Fibroblast of skin of left quadriceps (primary cell): ENCODE results near the gene KIF21A.
"Not testable (repeated sequence)": the region's sequence is repeated elsewhere in the genome, so short reads cannot be mapped to it uniquely, and the experiment has no call there.

Source experiments
- DNase-seq, 2 experiments: peaks; one replicate each; pipeline ENCODE4 v3.0.0-alpha.2; 2013; ENCODE audit warnings: low read depth in 2 of 2

The KIF21A gene

DNA sequence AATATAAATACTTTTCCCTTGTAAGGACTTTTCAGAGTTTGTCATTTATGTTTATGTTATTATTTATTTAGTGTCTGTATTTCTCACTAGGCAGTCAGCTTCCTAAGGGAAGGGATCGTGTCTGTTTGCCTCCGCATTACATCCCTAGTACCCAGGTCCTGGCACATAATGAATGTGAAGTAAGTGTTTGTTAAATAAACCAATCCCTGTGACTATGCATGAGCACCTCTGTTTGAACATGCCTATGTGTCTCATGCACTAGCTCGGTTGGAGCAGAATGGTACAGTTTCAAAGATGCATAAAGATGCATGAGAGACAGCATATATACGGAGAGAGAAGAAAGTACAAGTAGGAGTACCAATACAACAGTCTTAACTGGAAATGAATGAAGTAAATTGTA, 99.3 kb downstream of the KIF21A start:
- no peak for DNase-seq

DNA sequence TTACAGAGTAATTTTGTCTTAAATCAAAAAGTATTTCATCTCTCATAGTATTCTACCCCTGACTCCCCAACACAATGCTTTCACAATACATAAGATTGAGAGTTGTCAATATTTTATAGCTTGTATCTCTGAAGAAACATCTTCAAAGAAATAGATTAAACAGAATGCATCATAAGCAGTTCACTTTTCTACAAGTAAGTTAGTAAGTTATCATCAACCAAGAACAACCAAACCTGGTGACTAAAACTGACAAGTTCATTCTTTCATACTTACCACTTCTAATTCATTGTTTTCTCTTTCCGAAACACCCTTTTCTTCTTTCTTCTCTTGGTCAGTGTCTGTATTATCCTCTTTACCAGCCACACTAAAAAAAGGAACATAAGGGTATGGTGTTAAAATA, 101.2 kb downstream of the KIF21A start:
- DNase-seq, result no peak

DNA sequence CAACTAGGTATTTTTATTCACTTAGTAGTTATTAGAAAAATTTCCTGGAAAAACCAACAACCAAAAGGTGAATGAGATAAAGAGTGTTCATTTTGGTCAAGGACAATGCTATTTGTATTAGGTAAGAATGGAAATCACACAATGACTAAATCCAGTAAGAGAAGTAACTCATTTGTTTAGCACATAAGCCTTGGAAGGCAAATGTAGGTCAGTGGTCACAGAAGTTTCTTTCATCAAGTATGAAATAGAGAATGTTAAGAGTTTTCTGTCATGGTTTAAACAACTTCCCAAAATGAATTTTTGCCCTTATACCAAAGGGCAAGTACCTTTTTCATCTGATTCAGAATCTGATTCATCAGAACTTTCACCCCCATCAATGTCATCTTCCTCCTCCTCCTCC, 101.7 kb downstream of the KIF21A start:
- DNase-seq, result no peak

DNA sequence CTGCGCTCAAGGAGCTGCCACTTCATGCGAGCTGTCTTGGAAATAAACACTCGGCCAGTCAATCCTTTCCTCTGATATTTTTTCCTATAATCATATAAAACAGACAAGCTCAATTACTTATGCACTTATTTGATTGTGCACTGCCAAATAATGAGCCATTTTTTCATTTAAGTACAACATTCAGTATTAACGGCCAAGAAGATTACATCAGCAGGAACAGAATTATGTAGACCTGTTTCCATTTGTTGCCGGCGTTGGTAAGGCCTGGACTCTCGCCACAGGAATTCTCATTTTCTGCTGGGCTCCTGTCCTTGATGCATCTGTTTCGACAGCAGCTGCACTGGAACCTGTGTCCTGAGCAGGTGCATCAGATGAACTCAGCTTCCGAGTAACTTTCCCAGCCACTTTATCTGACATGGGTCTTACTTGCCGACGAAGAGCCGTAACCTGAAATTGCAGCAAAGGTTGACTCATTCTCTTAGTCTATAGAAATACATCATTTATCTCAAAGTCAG, 110.2 kb downstream of the KIF21A start:
- no peak for DNase-seq

DNA sequence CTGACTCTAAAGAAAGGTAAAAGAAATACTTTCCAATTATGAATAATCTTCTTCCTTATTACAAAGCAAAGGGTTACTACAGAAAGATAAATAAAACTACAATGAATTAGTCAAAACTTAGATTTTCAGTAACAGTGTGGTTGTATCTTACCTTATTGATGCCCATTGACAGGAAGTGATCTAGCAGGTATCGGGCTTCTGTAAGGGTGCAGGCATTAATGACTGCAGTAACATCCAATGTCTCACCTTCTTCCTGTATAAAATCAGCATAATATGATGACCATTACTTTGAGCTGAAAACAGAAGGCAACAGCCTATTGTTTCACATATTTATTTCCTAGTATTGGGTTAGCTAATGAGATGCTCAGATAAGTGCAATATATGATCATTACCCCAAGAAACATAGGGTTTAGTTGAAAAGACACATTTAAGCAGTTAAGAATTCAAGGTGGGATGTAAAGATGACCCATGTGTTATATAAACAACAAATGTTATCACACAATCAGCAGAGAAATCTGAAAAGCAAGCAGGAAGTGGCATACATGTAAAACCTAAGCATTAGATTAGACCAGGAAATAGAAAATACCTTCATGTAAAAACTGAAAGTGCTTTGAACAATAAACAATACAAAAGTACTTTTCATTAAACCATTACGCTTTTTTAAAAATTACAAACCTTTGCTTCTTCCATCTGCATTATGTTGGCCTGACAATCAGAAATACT, 111.2 kb downstream of the KIF21A start:
- no peak for DNase-seq

DNA sequence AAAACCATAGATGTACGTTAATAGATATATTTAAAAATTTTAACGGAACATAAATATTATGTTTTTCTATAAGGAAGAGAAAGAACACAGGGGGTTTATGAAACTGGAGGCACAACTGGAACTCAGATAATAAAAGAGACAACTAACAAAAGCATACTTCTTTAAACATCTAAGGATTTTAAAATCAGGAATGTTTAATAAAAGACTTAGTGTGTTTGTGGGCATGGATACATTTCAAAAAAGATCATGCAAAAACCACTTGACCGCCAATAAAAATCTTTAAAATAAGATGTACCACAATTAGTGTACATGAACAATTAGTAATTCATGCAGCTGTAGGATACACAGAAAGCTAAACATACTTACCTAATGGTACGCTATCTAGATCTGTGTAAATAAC, 113.0 kb downstream of the KIF21A start:
- DNase-seq, result no peak

DNA sequence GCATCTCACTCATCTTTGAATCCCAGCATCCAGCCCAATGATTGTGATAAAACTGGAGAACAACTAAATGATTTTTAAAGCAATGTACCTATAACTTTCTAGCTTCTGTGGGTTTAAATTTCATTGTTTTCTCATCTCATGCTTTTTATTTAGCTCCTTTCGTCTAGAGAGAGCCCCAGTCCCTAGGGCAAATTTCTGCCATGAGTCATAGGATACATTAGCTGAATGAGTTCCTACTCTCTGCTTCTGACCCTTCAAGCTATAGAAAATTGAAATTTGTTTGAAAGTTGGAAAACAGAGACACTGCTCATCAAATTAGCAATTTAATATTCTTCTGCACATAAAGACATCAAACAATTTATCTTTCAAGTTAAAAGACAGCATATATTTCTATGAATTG, 113.9 kb downstream of the KIF21A start:
- DNase-seq, result peak; percentile 3 to 7

DNA sequence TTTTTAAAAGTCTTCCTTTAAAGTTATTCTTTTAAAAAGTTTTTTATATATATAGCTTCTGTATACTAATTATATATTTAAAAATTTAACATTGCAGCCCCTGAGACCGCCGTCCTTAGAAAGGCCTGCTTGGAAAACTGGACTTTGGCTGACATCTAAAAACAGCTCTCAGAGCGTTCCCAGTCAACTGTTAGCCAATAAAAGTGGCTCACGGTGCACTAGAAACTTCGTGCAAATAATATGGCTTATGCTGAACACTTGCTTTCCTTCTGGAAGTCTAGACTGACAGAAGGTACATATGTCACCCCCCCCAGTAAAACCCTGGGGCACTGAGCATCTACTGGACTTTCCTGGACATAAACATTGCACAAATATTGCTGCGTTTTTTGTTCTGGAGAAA, 115.0 kb downstream of the KIF21A start:
- no peak for DNase-seq

DNA sequence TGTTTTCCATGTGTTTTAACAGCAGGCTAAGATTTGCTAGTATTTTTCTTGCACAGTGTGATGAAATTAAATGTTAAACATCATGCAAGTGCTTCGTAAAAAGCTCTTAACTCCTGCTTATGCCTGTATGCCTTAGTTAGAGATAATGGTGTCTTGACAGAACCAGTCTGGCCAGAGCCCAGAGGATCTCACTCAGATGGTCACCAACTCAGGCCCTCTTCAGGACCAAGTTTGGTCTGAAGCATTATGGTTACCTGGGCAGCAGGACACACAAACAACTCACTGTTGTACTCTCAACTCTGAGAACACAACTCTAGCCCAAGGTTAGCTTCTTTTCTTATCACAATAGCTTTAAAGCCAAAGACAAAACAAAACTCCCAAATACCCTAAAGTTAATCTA, 115.4 kb downstream of the KIF21A start:
- DNase-seq, result no peak

DNA sequence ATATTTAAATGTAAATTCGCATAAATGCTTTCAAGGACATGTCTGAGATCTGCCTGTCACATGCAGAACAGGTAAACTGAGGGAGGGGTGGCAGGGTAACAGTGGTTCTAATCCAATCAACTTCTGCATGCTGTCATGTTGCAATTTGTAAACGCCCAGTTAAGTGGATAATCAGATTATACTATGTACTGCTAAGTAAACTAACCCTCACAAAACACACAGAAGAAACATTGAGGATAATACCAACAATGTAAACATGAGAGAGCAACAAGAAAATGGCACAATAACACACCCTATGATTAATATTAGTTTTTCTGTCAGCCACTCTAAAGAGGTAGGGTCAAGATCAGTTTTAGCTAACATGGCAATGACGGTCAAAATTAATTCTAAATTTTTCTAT, 123.7 kb downstream of the KIF21A start:
- DNase-seq, result no peak

DNA sequence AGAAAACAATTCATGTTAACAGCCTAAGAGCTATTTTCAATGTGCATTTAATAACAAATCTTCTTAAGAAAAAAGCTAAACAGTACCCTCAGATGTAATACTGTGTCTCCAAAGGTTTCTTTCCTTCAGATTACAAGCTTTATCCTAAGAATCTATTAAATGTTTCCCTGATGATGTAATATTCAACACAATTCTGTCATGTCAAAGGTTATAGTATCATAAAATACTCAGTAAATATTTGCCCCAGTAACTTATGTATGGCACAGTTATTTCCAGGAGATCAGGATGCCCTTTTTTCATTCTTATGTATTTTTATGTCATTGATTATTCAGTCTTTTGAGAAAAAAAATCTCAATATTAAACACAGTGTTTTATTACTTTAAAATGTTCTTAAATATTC, 128.4 kb downstream of the KIF21A start:
- no peak for DNase-seq

DNA sequence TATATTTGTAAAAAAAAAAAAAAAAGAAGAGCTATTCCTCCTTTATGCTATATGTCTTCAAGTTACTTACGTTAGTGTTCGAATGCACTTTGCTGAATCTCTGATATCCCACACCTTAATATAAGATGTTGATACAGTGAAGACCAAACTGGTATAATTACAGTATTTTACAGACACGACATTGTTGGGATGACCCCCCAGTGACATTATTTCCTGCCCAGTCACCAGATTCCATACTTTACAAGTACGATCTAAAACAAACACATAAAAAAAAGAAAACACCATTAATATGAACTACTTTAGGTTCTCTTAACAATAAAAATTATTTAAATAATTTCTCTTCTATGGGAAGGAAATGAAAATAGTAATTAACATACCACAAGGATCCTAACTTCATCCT, 133.4 kb downstream of the KIF21A start:
- DNase-seq, result no peak

DNA sequence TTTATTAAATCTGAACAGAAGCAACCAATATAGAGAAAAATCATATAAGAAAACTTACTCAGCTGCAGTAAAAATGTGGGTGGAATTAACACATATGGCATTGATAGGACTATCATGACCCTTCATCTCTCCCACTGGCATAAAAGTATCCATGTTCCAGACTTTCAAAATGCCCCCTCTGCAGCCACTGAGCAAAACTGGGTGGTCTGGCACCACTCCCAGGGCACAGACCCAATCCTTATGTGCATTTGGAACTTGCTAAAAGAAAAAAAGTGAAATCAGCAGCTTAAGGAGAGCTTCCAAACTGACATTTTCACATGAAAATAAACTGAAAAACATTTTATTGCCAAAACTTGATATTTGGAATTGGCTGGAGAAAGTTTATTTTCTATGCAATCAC, 141.5 kb downstream of the KIF21A start:
- DNase-seq, result no peak

DNA sequence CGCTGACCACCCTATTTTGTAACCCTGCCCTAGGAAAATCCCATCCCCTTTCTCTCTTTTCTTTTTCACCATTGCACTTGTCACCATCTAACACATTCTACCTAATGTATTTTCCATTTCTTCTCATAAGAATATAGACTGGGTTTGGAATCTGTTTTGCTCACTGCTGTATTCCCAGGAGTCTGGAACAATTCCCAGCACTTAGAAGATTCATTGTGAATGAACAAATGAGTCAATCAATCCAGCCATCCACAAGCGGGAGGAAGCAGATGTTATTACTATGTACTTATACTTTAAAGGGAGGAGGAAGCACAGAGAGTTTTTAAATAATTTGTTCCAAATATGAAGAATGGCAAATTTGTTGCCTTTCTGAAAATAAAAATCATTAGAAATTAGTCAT, 142.1 kb downstream of the KIF21A start:
- peak in 1 of 2 experiments; percentile 7 for DNase-seq

DNA sequence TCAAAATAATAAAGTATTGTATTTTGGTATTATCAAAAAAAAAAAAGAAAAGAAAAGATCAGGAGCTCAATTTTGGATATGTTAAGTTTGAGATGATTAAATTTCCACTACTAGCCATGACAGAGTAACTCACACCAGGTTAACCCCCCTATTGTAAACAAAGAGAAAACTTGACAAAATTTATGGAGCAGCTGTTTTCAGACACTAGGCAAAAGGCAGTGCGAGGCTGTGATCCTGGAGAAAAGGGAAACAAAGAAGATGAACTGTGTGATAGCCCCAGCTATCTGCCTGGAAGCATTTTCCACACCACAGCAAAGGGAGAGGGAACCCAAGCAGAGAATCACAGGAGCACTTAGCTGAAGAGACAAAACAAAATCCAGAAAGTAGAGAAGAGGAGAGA, 145.0 kb downstream of the KIF21A start:
- DNase-seq, result no peak

DNA sequence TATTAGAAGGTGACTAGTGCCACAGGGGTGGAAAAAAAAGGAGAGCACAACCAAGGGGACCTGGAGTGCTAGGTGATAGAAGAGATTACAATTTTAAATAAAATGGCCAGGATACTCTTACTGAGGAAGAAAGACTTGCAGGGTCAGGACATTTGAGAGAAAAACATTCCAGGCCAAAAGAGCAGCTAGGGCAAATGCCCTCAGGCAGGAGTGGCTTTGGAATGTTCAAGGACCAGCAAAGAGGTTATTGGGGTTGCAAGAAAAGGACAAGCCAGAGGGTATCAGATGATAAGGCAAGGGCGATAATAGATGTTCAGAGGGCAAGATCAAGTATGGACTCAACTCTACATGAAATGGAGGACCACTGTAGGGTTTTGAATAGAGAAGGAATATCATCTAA, 146.4 kb downstream of the KIF21A start:
- DNase-seq, result no peak

DNA sequence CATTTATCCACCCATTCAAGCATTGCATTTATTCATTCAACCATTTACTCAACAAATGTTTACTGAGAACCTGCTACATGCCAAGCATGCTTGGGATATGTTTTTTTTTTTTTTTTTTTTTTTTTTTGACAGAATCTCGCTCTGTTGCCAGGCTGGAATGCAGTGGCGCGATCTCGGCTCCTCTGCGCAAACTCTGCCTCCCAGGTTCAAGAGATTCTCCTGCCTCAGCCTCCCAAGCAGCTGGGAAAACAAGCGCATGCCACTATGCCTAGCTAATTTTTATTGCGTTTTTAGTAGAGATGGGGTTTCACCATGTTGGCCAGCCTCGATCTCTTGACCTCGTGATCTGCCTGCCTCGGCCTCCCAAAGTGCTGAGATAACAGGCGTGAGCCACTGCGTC, 147.3 kb downstream of the KIF21A start:
- not testable (repeated sequence) for DNase-seq

DNA sequence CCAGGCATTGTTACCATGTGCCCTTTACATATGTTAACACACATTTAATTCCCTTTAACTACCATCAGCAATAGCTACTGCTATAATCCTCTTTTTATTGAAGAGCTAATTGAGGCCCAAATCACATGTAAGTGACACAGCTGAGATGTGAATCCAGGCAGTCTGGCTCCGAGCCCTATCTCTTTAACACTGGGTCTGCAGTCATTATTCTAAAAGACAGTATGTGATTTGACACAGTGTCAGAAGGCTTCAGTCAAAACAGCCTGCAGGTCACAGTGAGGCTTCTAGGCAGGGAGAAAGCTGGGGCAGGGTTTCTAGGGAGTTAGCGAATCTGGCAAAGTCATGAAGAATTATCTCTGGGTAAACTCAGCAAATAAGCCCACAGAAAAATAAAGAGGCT, 148.2 kb downstream of the KIF21A start:
- no peak for DNase-seq

DNA sequence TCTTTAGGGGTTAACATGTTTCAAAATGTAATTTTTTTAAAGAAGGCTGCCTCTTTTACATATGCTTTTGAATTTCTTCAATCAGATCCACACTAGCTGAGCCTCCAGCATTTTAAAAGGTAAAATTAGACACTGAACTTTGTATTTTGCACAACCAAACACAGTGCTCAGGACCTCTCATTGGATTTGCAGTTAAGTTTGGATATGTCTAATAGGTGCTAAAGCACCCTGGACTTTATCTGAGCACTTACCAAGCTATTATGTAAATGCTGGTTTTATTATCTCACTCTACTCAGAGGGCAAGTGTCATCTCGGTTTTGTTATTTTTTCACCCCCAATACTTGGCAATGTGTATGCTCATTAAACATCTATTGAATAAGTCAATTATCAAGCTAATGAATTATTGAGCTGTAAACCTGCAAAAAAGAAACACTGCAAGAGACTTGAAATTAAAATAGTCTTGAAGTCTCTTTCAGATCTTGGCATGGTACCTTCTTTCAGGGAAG, 150.7 kb downstream of the KIF21A start:
- no peak for DNase-seq

DNA sequence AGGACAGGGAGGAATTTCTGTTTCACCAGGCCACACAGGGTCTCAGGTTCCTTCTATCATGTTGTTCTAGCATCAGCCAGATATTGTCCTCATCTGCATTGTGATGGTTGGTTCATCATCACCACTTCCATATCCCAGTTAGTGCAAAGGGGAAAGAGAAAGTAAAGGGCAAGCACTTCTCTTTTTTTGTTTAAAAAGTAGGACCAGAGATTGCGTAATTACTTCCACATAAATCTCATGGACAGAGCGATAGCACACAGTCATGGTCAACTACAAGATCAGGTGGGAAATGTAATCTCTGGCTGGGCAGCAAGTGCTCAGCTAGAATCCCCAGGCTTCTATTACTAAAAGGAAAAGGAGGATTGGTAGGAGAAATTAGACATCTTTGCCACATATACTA, 155.1 kb downstream of the KIF21A start:
- DNase-seq, result no peak

DNA sequence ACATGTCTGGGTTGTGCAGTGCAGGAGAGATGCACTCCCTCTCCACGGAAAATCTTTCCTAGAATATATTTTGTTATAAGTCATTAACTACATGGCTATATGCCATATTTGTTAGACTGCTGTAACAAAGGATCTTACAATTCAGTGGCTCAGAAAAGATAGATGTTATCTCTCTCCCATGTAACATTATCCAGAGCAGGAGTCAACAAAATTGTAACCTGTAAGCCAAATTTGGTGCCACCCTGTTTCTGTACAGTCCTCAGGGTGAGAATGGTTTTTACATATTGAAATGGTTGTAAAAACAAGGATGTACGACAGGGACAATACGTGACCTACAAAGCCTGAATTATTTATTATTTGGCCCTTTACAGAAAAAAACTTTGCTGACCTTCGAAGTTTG, 155.5 kb downstream of the KIF21A start:
- DNase-seq, result no peak

DNA sequence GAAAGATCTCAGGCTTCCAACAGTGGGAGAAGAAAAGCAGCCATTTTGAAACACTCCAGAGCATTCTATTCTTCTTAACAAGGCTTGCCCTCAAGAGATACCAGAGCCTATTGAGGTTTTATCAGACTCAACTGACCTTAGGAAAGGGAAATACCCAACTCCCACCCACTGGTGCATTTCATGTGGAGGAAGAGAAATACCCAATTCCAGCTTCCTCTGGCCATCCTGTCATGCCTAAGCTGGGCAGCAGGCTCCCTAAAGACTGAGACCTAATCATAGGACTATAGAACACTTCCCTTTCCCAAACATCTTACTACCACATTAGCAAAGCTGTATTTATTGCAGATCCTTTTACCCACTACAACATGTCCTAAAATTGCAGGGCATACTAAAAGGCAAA, 164.5 kb downstream of the KIF21A start:
- no peak for DNase-seq

DNA sequence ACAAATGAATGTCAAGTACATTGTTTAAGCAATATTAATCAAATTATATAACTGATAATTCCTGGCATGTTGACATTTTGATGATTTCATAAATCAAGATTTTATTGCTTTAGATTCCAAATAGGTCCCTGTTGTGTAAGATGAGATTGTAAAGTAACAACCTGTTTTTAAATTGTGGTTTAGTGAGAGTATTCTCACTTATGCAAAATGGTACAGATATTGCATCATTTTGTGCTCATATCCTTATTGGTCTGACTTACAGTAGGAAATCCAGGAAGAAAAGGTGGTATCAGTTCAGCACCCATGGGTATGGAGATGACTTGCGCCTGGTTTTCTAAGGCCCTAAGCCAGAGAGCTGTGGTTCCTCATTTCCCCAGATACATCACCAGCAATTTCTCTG, 165.5 kb downstream of the KIF21A start:
- peak in 1 of 2 experiments; percentile 7 for DNase-seq

DNA sequence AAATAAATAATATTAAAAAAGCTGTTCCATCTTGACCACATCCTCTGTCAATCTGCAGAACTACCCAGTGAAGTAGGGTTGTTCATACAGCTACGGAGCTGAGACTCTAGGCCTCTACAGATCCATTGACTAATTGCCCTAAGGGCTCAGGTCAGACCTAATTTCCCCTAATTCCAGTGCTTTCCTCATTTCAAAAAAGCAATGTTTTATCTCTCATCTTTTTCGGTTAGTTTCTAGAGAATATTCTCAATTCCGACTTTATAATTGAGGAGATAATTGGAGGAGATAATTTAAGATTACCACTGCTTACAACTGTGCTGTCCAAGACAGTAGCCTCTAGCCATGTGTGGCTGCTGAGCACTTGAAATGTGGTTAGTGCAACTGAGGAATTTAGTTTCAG, 167.1 kb downstream of the KIF21A start:
- DNase-seq, result no peak
